Esophagus squamous epithelium (tissue), 5 donors: ENCODE results near the gene KLF16. TPM values are rescaled to one million over a fixed set of nuclear protein-coding genes. Genes with fewer than 3 reads are reported as not detected.

Experiments
- DNase-seq: peaks from one replicate; lab custom pipeline; 2025; lab: John Stamatoyannopoulos, UW
- H3K27ac ChIP-seq, 4 donors: fragments of 200-600 bp; sonication (generic); one replicate each; pipeline ENCODE4 v1.5.1; 2016 to 2019; ENCODE audit warnings: mild to moderate bottlenecking in 1 of 4
- H3K27me3 ChIP-seq, 4 donors: fragments of 200-600 bp; sonication (generic); 1 replicate in 3 of 4; 2 replicates in 1 of 4; pipeline versions ENCODE4 v1.5.1 to v1.6.0; 2017 to 2021; ENCODE audit warnings: antibody characterized with exemption in 1 of 4
- H3K36me3 ChIP-seq, 3 donors: fragments of 200-600 bp; sonication (generic); one replicate each; pipeline ENCODE4 v1.5.1; 2016 to 2019
- H3K4me1 ChIP-seq, 3 donors: fragments of 200-600 bp; sonication (generic); one replicate each; pipeline ENCODE4 v1.5.1; 2017 to 2019
- H3K4me3 ChIP-seq, 4 donors: fragments of 200-600 bp; sonication (generic); 1 replicate in 3 of 4; 2 replicates in 1 of 4; pipeline ENCODE4 v1.5.1; 2016 to 2019; ENCODE audit warnings: mild to moderate bottlenecking in 2 of 4, moderate library complexity in 1 of 4
- H3K9me3 ChIP-seq, 3 donors: fragments of 200-600 bp; sonication (generic); one replicate each; pipeline ENCODE4 v1.5.1; 2016 to 2019
- POLR2A ChIP-seq, 4 donors: fragments of 450-650 bp; IDR thresholded peaks; one replicate each; pipeline ENCODE4 v1.6.1; 2017; ENCODE audit warnings: antibody characterized with exemption in 4 of 4, mild to moderate bottlenecking in 4 of 4, moderate library complexity in 3 of 4
- WGBS, 2 donors: methylation state at CpG; one replicate each; pipeline ENCODE4 v1.1.5; 2018; 5-methylcytosine and 5-hydroxymethylcytosine counted together
- intact Hi-C: fragments of 100-400 bp; cut with DNase I; formaldehyde crosslinking; loops from one replicate; pipeline ENCODE4 v1.15.0; 2022
- total RNA-seq, 4 donors: library from RNA; depleted of rRNA; stranded (reverse); fragments of >200 nt; gene quantifications; one replicate each; pipeline ENCODE4 v1.1.0, GENCODE V29; 2016
- TF ChIP-seq, protein P1 (sequence below), 6 experiments: fragments of 450-650 bp in 4 of 6; fragments of 200-600 bp in 2 of 6; sonication (generic) in 2 of 6; IDR thresholded peaks; one replicate each; pipeline ENCODE4 v1.5.1; 2016 to 2019; ENCODE audit warnings: antibody characterized with exemption in 6 of 6, mild to moderate bottlenecking in 4 of 6, moderate library complexity in 4 of 6
- donor health status: DM: yes; HTN: yes; CAD: no.

KLF16 gene
- total RNA-seq, 4 donors from 2014 or later: 8.3 to 13.5 (median 9.1) TPM

DNA sequence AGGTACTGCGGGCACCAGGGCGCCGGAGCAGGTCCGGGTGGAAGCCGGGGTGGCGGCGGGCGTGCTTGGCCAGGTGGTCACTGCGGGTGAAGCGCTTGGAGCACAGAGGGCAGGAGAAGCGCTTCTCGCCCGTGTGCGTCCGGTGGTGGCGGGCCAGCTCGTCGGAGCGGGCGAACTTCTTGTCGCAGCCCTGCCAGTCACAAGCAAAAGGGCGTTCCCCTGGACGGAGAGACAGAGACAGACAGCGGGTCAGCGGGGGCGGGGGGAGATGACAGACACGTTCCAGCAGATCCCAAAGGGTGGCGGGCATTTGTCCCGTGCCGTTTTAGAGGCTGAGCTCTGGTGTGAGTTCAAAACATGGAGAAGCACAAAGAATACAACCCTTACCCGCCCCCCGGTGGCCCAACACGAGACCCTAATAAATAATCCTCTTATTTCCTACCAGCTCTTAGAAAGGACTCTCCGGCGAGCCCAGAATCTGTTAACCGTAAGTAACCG is 8.8 kb downstream of the KLF16 start:
- H3K36me3 ChIP-seq: peaks cover 0 to 7% (median 0%) of the 10 kb centered on the region in 3 donors
- intact Hi-C loops: no loop called here
- no peaks in the 10 kb centered on the region for H3K27me3 ChIP-seq
- peak overlapping the region; percentile 14 to 78 (median 53) for H3K4me3 ChIP-seq
- TF ChIP-seq, protein P1, sequence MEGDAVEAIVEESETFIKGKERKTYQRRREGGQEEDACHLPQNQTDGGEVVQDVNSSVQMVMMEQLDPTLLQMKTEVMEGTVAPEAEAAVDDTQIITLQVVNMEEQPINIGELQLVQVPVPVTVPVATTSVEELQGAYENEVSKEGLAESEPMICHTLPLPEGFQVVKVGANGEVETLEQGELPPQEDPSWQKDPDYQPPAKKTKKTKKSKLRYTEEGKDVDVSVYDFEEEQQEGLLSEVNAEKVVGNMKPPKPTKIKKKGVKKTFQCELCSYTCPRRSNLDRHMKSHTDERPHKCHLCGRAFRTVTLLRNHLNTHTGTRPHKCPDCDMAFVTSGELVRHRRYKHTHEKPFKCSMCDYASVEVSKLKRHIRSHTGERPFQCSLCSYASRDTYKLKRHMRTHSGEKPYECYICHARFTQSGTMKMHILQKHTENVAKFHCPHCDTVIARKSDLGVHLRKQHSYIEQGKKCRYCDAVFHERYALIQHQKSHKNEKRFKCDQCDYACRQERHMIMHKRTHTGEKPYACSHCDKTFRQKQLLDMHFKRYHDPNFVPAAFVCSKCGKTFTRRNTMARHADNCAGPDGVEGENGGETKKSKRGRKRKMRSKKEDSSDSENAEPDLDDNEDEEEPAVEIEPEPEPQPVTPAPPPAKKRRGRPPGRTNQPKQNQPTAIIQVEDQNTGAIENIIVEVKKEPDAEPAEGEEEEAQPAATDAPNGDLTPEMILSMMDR (IDR thresholded peaks at IDR 0.05): no peak
- no peak for TF ChIP-seq POLR2A (IDR thresholded peaks at IDR 0.05)
- H3K9me3 ChIP-seq: no peaks in the 10 kb centered on the region
- peaks cover 66 to 87% (median 79%) of the 10 kb centered on the region in 3 donors for H3K4me1 ChIP-seq
- no peak for DNase-seq
- H3K27ac ChIP-seq: peak overlapping the region; percentile 92 to 97 (median 96)
- WGBS, 2 donors: 29% methylated on average over 2 of the region's 37 CpGs; no CpG with 5 or more reads in 1 of the 2 donors

DNA sequence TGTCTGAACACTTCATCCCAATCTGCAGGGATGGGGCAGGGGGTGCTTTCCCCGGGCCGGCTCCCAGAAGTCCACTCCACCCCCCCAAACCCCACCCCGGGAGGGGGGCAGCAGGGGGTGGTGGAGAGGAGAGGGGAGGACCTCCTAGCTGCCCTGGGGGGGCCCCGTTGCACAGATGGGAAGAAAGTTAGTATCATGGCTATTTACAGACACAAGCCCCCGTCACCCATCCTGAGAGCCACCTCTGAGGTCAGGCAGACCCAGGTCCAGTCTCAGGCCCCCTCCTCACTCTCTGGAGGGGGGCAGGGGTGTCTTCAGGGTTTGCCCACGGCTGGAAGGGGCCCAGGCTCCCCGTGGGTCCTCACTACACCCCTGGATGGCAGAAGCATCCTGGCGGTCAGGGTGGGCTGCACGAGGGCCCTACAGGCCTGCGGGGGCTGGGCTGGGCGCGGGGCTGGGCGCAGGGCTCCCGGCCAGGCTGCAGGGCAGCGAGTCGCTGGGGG is 9.3 kb downstream of the KLF16 start:
- Histone ChIP-seq H3K4me3 (peak overlapping the region; percentile 4 to 78 (median 53)), H3K36me3 (peaks cover 0 to 7% (median 0%) of the 10 kb centered on the region in 3 donors), H3K4me1 (peaks cover 61 to 85% (median 74%) of the 10 kb centered on the region in 3 donors), H3K27ac (peak overlapping the region; percentile 92 to 97 (median 96)), H3K9me3 (no peaks in the 10 kb centered on the region), H3K27me3 (no peaks in the 10 kb centered on the region)
- no peak for DNase-seq
- 47 to 62% methylated on average over 2 to 3 of the region's 16 CpGs for WGBS, 2 donors
- intact Hi-C loops: no loop called here
- TF ChIP-seq, protein P1 (IDR thresholded peaks at IDR 0.05): no peak
- TF ChIP-seq POLR2A (IDR thresholded peaks at IDR 0.05): no peak

DNA sequence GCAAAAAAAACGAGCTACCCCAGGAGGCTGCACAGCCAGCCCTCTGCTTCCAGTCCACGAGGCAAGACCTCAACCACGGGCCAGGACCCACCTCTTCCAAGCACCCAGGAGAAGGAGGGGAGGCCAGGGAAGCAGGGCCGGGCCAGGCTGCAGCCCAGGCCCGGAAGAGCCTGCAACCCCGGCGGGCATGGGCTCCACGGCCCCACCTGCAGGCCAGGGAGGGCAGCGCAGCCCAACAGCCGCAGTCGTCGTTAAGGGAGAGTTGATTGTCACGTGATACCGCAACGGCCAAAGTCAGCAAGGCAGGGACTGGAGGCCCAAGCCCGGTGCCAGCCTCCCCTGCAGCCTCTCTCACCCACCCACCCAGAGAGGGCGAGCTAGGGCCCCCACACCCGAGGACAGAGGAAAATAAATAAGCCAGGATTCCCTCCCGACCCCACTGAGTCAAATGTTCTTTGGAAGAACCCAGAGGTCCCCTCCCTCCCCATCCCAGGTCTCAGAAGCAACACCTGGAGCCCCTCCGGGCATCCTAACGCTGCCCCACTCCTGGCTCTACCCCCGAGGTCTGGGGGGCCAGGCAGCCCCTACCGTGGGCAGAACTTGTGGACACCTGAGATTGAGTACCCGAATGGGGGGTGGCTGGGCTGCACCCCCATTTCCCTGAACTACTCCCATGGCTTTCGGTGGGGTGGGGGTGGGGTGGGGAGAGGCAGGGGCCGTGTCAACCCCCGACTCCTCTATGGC is 9.9 kb downstream of the KLF16 start:
- peak overlapping the region in 2 of 4 donors; percentile 13 for H3K4me3 ChIP-seq
- no peaks in the 10 kb centered on the region for H3K27me3 ChIP-seq
- WGBS, 2 donors: 0 to 13% methylated on average over 1 to 9 of the region's 27 CpGs
- TF ChIP-seq, protein P1 (IDR thresholded peaks at IDR 0.05): peak; percentile 81 to 98 (median 96)
- no peak for TF ChIP-seq POLR2A (IDR thresholded peaks at IDR 0.05)
- peaks cover 0 to 7% (median 0%) of the 10 kb centered on the region in 3 donors for H3K36me3 ChIP-seq
- H3K27ac ChIP-seq: peak overlapping the region; percentile 92 to 97 (median 96)
- H3K9me3 ChIP-seq: no peaks in the 10 kb centered on the region
- H3K4me1 ChIP-seq: peaks cover 55 to 84% (median 68%) of the 10 kb centered on the region in 3 donors
- no peak for DNase-seq
- intact Hi-C loops: no loop called here

DNA sequence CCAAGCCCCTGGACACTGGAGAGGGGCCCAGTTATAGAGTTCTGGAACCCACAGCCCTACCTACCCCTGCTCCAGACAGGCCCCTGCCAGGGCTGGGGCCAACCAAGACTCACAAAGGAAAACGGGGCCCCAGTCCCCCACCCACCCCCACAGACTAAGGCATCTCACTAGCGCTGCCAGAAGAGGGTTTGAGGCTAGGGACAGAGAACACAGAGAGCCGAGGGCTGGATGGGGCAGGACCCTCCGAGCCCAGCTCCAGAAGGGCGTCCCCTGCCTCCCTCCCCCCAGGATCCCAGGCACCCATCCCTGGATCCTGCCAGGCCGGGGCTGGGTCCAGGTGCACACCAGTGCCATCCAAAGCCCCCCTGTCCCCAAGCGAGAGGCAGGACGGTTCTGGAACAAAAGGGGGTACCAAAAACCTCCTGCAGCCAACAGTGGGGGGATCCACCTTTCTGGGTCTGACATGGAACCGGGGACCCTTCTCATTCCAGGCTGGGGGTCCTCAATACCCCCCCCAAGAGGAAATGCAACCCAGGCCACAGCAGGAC is 10.7 kb downstream of the KLF16 start:
- H3K36me3 ChIP-seq: peaks cover 0 to 7% (median 0%) of the 10 kb centered on the region in 3 donors
- H3K27me3 ChIP-seq: no peaks in the 10 kb centered on the region
- H3K4me1 ChIP-seq: peaks cover 47 to 78% (median 61%) of the 10 kb centered on the region in 3 donors
- TF ChIP-seq, protein P1 (IDR thresholded peaks at IDR 0.05): no peak
- no peak for TF ChIP-seq POLR2A (IDR thresholded peaks at IDR 0.05)
- DNase-seq: no peak
- intact Hi-C loops: no loop called here
- H3K4me3 ChIP-seq: no peak overlapping the region
- WGBS, 2 donors: 60 to 86% methylated on average over 1 to 4 of the region's 9 CpGs
- H3K27ac ChIP-seq: peak overlapping the region in 3 of 4 donors; percentile 27 to 97 (median 92)
- no peaks in the 10 kb centered on the region for H3K9me3 ChIP-seq
